Tibial nerve (tissue), 3 donors: ENCODE data around the gene SHOC1.

Source experiments
- CTCF ChIP-seq, 5 experiments: fragments of 200-600 bp in 3 of 5; fragments of 450-650 bp in 2 of 5; sonication (generic) in 3 of 5; IDR thresholded peaks; one replicate each; pipeline ENCODE4 v1.5.1; 2016 to 2019; ENCODE audit warnings: antibody characterized with exemption in 5 of 5, mild to moderate bottlenecking in 3 of 5, moderate library complexity in 2 of 5
- POLR2A ChIP-seq, 2 donors: fragments of 450-650 bp; IDR thresholded peaks; one replicate each; pipeline ENCODE4 v1.6.1; 2017; ENCODE audit warnings: antibody characterized with exemption in 2 of 2, mild to moderate bottlenecking in 2 of 2, moderate library complexity in 2 of 2

DNA sequence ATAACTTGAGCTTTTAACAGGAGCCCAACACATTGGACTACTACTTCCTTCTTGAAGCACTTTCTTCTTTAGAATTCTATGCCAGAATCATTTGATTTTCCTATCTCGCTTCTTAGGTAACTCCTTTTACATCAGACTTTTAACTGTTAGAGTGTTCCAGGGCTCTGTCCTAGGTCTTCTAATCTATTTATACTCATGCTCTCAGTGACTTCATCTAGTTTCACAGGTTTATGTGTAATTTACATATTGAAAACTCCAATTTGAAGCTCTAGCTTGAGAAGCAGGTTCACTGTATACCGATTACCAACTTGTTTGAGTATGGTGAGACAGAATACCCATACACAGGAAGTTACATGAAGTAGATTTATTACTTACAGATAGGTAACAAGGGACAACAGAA, 11.3 kb downstream of the SHOC1 start:
- TF ChIP-seq CTCF (IDR thresholded peaks at IDR 0.05) (no peak), POLR2A (IDR thresholded peaks at IDR 0.05) (no peak)
